Endothelial cell of umbilical vein (primary cell): ENCODE data around the gene LCMT1. TPM values are rescaled to one million over a fixed set of nuclear protein-coding genes. Genes with fewer than 3 reads are reported as not detected.

Source experiments
- BruUV-seq: library from RNA; stranded (reverse); fragments of 400-500 nt; replicated peaks from 2 replicates; lab custom pipeline; 2021; lab: Mats Ljungman, UMichigan
- CTCF ChIA-PET: fragments of 300-600, 350-600 bp; sonication (Branson Sonifier 250); formaldehyde crosslinking; loops from one replicate; lab custom pipeline; 2021; ENCODE audit warnings: antibody characterized with exemption, inconsistent platforms; lab: Charles Lee
- POLR2A ChIA-PET: fragments of 300-600, 350-600 bp; sonication (Branson Sonifier 250); formaldehyde crosslinking; loops from one replicate; lab custom pipeline; 2021; ENCODE audit warnings: antibody characterized with exemption, inconsistent platforms; lab: Charles Lee
- DNase-seq: peaks from one replicate; pipeline ENCODE4 v3.0.0-alpha.2; 2011; ENCODE audit warnings: low read depth, low spot score
- FAIRE-seq: peaks from 2 replicates; lab custom pipeline; 2011; peaks lifted over from hg19 to GRCh38; lab: Jason Lieb, UNC
- H2AFZ ChIP-seq: 2 replicates; pipeline ENCODE4 v1.6.0; 2012; ENCODE audit warnings: low read depth, low read length, control low read depth, inconsistent platforms
- H3K27ac ChIP-seq: 2 replicates; pipeline ENCODE4 v1.5.1; 2011; ENCODE audit warnings: low read depth, mild to moderate bottlenecking, control low read depth, low read length, moderate library complexity; ENCODE audit not compliant: insufficient read depth
- H3K27me3 ChIP-seq, 2 experiments: 2 replicates each; pipeline versions ENCODE4 v1.6.0 to v1.6.1; 2011; ENCODE audit warnings: low read length in 2 of 2, mixed read lengths in 1 of 2; ENCODE audit not compliant: control insufficient read depth in 2 of 2, insufficient read depth in 2 of 2
- H3K36me3 ChIP-seq, 2 experiments: 2 replicates in 1 of 2; 3 replicates in 1 of 2; pipeline ENCODE4 v1.5.1; 2011; ENCODE audit warnings: low read length in 2 of 2, mild to moderate bottlenecking in 1 of 2, moderate library complexity in 1 of 2; ENCODE audit not compliant: control insufficient read depth in 2 of 2, insufficient read depth in 2 of 2; ENCODE audit errors: extremely low read depth in 1 of 2
- H3K4me1 ChIP-seq: 3 replicates; pipeline ENCODE4 v1.5.1; 2011; ENCODE audit warnings: mild to moderate bottlenecking, low read length; ENCODE audit not compliant: control insufficient read depth, insufficient read depth; ENCODE audit errors: extremely low read depth
- H3K4me2 ChIP-seq: 2 replicates; pipeline ENCODE4 v1.6.1; 2011; ENCODE audit warnings: low read length, control low read depth, mixed read lengths; ENCODE audit not compliant: insufficient read depth
- H3K4me3 ChIP-seq, 3 experiments: fragments of 200-600 bp in 1 of 3; sonication (generic), shearing (Covaris generic) in 1 of 3; replicated peaks in 1 of 3; 2 replicates each; pipeline ENCODE4 v1.5.1; 2011 to 2016; ENCODE audit warnings: control low read depth in 3 of 3, low read length in 3 of 3, mild to moderate bottlenecking in 2 of 3, inconsistent platforms in 1 of 3, low read depth in 1 of 3, moderate library complexity in 1 of 3; ENCODE audit not compliant: insufficient read depth in 1 of 3
- H3K79me2 ChIP-seq: 2 replicates; pipeline ENCODE4 v1.6.0; 2012; ENCODE audit warnings: low read length, inconsistent platforms; ENCODE audit not compliant: control insufficient read depth, insufficient read depth
- H3K9ac ChIP-seq: replicated peaks from 2 replicates; pipeline ENCODE3; 2011; ENCODE audit warnings: low read length, control low read depth; ENCODE audit not compliant: insufficient read depth; ENCODE audit errors: extremely low read depth
- H3K9me1 ChIP-seq: replicated peaks from 3 replicates; pipeline ENCODE4 v1.6.0; 2011; ENCODE audit warnings: mild to moderate bottlenecking, low read length; ENCODE audit not compliant: control insufficient read depth, insufficient read depth; ENCODE audit errors: extremely low read depth
- H3K9me3 ChIP-seq: replicated peaks from 2 replicates; pipeline ENCODE4 v1.5.1; 2012; ENCODE audit warnings: low read length, inconsistent platforms; ENCODE audit not compliant: control insufficient read depth, insufficient read depth
- H4K20me1 ChIP-seq: replicated peaks from 2 replicates; pipeline ENCODE3; 2011; ENCODE audit warnings: mild to moderate bottlenecking, low read length; ENCODE audit not compliant: control insufficient read depth, insufficient read depth; ENCODE audit errors: extremely low read depth
- EZH2 ChIP-seq: IDR thresholded peaks from 2 replicates; pipeline ENCODE4 v1.6.1; 2012; ENCODE audit warnings: borderline replicate concordance, low read depth, mild to moderate bottlenecking, moderate library complexity, low read length, inconsistent platforms; ENCODE audit not compliant: severe bottlenecking
- FOS ChIP-seq: IDR thresholded peaks from 2 replicates; pipeline ENCODE4 v1.6.1; 2011; ENCODE audit warnings: mild to moderate bottlenecking, low read length, moderate library complexity, borderline replicate concordance; ENCODE audit not compliant: insufficient read depth
- GATA2 ChIP-seq: IDR thresholded peaks from 2 replicates; pipeline ENCODE4 v1.7.0; 2011; ENCODE audit warnings: low read depth, mild to moderate bottlenecking, moderate library complexity, mixed read lengths, low read length; ENCODE audit not compliant: insufficient read length, insufficient read depth
- JUN ChIP-seq: IDR thresholded peaks from 2 replicates; pipeline ENCODE4 v1.6.1; 2011; ENCODE audit warnings: borderline replicate concordance, low read depth; ENCODE audit not compliant: insufficient read length, insufficient read depth
- MYC ChIP-seq: IDR thresholded peaks from one replicate; pipeline ENCODE4 v1.6.1; 2011; ENCODE audit warnings: mild to moderate bottlenecking, low read depth, low read length
- POLR2A ChIP-seq: IDR thresholded peaks from 2 replicates; pipeline ENCODE4 v1.6.1; 2012; ENCODE audit warnings: low read depth, mild to moderate bottlenecking, control low read depth, low read length
- POLR2AphosphoS5 ChIP-seq: IDR thresholded peaks from 2 replicates; pipeline ENCODE4 v1.6.1; 2012; ENCODE audit warnings: low read depth, mild to moderate bottlenecking, control low read depth, low read length, moderate library complexity; ENCODE audit not compliant: insufficient read depth
- dilution Hi-C: fragments of 300-500 bp; cut with MboI; formaldehyde crosslinking; loops from one replicate; pipeline ENCODE4 v1.15.0; 2019; ENCODE audit warnings: low sequenced_read_pairs; ENCODE audit not compliant: extremely low pct_ligation_motif_present
- intact Hi-C: fragments of 100-400 bp; cut with micrococcal nuclease; formaldehyde crosslinking; loops from one replicate; pipeline ENCODE4 v1.10.0; 2022
- polyA plus RNA-seq, 4 experiments: library from polyadenylated mRNA; depleted of rRNA in 3 of 4; stranded (reverse) in 3 of 4; unstranded in 1 of 4; fragments of >200 nt; gene quantifications; 2 replicates each; pipeline versions ENCODE4 v1.2.1 to v1.2.3, GENCODE V29; 2011 to 2012; ENCODE audit warnings: missing spikeins in 1 of 4
- total RNA-seq: library from RNA; stranded (reverse); gene quantifications from 2 replicates; pipeline ENCODE4 v1.2.3, GENCODE V29; 2021
- TF ChIP-seq, protein P1 (sequence below): IDR thresholded peaks from 2 replicates; pipeline ENCODE4 v1.6.1; 2011; ENCODE audit not compliant: insufficient read depth, insufficient read length
- TF ChIP-seq, protein P2 (sequence below), 2 donors: IDR thresholded peaks; 1 replicate in 1 of 2; 2 replicates in 1 of 2; pipeline ENCODE4 v1.5.1; 2011; ENCODE audit warnings: low read length in 2 of 2, mild to moderate bottlenecking in 2 of 2, moderate library complexity in 2 of 2, control low read depth in 1 of 2, inconsistent platforms in 1 of 2, low read depth in 1 of 2; ENCODE audit not compliant: insufficient read depth in 1 of 2; ENCODE audit errors: extremely low read depth in 1 of 2

Gene LCMT1
- total and polyA plus RNA-seq, 2 donors (not counting 3 experiments of a cell fraction or from before 2014, with no cell fraction given), result 23.5 to 36.2 TPM

DNA sequence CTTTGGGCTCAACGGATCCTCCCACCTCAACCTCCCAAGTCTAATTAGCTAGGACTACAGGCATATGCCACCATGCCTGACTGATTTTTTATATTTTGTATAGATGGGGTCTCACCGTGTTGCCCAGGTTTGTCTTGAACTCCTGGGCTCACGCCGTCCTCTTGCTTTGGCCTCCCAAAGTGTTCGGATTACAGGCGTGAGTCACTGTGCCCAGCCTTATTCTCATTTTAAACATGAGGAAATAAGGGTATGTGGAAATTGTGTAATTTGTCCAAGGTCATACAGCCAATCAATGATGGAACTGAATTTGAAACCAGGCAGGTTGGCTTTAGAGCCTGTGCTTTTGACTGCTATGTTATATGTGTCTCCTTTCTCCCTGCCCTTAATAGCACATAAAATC lies 77.8 kb downstream of the LCMT1 start:
- Histone ChIP-seq H2AFZ (no peak overlapping the region), H3K4me1 (no peaks in the 10 kb centered on the region), H3K27me3 (no peaks in the 10 kb centered on the region), H3K79me2 (no peaks in the 10 kb centered on the region), H3K4me2 (no peak overlapping the region), H4K20me1 (no peaks in the 10 kb centered on the region), H3K9ac (no peak overlapping the region), H3K4me3 (no peak overlapping the region), H3K27ac (no peak overlapping the region), H3K36me3 (no peaks in the 10 kb centered on the region), H3K9me1 (no peaks in the 10 kb centered on the region), H3K9me3 (no peaks in the 10 kb centered on the region)
- dilution Hi-C loops, result no loop called here
- ChIA-PET CTCF (no interaction called here), POLR2A (no interaction called here)
- intact Hi-C loops, result no loop called here
- TF ChIP-seq GATA2 (no peak), FOS (no peak), MYC (no peak), POLR2AphosphoS5 (no peak), POLR2A (no peak), JUN (no peak), EZH2 (no peak)
- TF ChIP-seq, protein P1, sequence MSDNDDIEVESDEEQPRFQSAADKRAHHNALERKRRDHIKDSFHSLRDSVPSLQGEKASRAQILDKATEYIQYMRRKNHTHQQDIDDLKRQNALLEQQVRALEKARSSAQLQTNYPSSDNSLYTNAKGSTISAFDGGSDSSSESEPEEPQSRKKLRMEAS, result no peak
- TF ChIP-seq, protein P2, sequence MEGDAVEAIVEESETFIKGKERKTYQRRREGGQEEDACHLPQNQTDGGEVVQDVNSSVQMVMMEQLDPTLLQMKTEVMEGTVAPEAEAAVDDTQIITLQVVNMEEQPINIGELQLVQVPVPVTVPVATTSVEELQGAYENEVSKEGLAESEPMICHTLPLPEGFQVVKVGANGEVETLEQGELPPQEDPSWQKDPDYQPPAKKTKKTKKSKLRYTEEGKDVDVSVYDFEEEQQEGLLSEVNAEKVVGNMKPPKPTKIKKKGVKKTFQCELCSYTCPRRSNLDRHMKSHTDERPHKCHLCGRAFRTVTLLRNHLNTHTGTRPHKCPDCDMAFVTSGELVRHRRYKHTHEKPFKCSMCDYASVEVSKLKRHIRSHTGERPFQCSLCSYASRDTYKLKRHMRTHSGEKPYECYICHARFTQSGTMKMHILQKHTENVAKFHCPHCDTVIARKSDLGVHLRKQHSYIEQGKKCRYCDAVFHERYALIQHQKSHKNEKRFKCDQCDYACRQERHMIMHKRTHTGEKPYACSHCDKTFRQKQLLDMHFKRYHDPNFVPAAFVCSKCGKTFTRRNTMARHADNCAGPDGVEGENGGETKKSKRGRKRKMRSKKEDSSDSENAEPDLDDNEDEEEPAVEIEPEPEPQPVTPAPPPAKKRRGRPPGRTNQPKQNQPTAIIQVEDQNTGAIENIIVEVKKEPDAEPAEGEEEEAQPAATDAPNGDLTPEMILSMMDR (IDR thresholded peaks at IDR 0.05; ENCODE audit: extremely low read depth in 1 of 2, insufficient read depth in 1 of 2, low read depth in 1 of 2, low read length in 2 of 2), result no peak
- BruUV-seq, result no TSS peak
- DNase-seq (no peak), FAIRE-seq (no peak)
